HG03097 (cell line): ENCODE measurements around the gene ZC3H4.
"Not testable (repeated sequence)": the region's sequence is repeated elsewhere in the genome, so short reads cannot be mapped to it uniquely, and the experiment has no call there.

Experiments used
- ATAC-seq: cut with Tn5 transposase; IDR thresholded peaks from one replicate; pipeline ENCODE4 v1.9.1; 2021; ENCODE audit not compliant: unreplicated experiment, low FRiP score

Gene ZC3H4

GRCh38 chr19:47089767-47090350 is 23.7 kb downstream of the ZC3H4 start:
- ATAC-seq: no peak

GRCh38 chr19:47086280-47086679 is 27.3 kb downstream of the ZC3H4 start:
- no peak for ATAC-seq

GRCh38 chr19:47084879-47085439 is 28.6 kb downstream of the ZC3H4 start:
- ATAC-seq: no peak

- no peak for ATAC-seq
Measured at GRCh38 chr19:47082493-47082892, 31.1 kb downstream of the ZC3H4 start.

- ATAC-seq: no peak
Measured at GRCh38 chr19:47081095-47081494, 32.5 kb downstream of the ZC3H4 start.

- not testable (repeated sequence) for ATAC-seq
Measured at GRCh38 chr19:47078351-47078750, 35.2 kb downstream of the ZC3H4 start.

GRCh38 chr19:47075941-47076340 is 37.6 kb downstream of the ZC3H4 start:
- no peak for ATAC-seq

GRCh38 chr19:47075179-47075810 is 38.3 kb downstream of the ZC3H4 start:
- ATAC-seq: no peak

GRCh38 chr19:47074621-47075020 is 39.0 kb downstream of the ZC3H4 start:
- no peak for ATAC-seq

GRCh38 chr19:47073574-47073973 is 40.0 kb downstream of the ZC3H4 start:
- no peak for ATAC-seq

GRCh38 chr19:47072323-47072722 is 41.3 kb downstream of the ZC3H4 start:
- no peak for ATAC-seq

- no peak for ATAC-seq
Measured at GRCh38 chr19:47071731-47072130, 41.8 kb downstream of the ZC3H4 start.

GRCh38 chr19:47070756-47071155 is 42.8 kb downstream of the ZC3H4 start:
- ATAC-seq: no peak

GRCh38 chr19:47069795-47070194 is 43.8 kb downstream of the ZC3H4 start:
- no peak for ATAC-seq

GRCh38 chr19:47068876-47069406 is 44.6 kb downstream of the ZC3H4 start:
- no peak for ATAC-seq

- ATAC-seq: no peak
Measured at GRCh38 chr19:47068246-47068645, 45.3 kb downstream of the ZC3H4 start.

GRCh38 chr19:47067215-47067847 is 46.2 kb downstream of the ZC3H4 start:
- ATAC-seq: no peak

- ATAC-seq: no peak
Measured at GRCh38 chr19:47066376-47067214, 47.0 kb downstream of the ZC3H4 start.

GRCh38 chr19:47065242-47065641 is 48.3 kb downstream of the ZC3H4 start:
- no peak for ATAC-seq

- ATAC-seq: no peak
Measured at GRCh38 chr19:47063874-47064273, 49.7 kb downstream of the ZC3H4 start.

- no peak for ATAC-seq
Measured at GRCh38 chr19:47058621-47059022, 55.0 kb downstream of the ZC3H4 start.
